Ammon's horn (tissue), 1 donor: ENCODE results near the gene SIGLEC1.

Experiments
- DNase-seq: peaks from one replicate; pipeline ENCODE4 v3.0.0-alpha.2; 2016; ENCODE audit warnings: low spot score

Gene SIGLEC1

GRCh38 chr20:3679749-3680700 lies 32.4 kb downstream of the SIGLEC1 start:
- no peak for DNase-seq

- DNase-seq = no peak
These were observed 33.3 kb downstream of the SIGLEC1 start for GRCh38 chr20:3678856-3679720.

GRCh38 chr20:3678198-3678597 lies 34.2 kb downstream of the SIGLEC1 start:
- DNase-seq = no peak

- DNase-seq = no peak
These were observed 34.7 kb downstream of the SIGLEC1 start for GRCh38 chr20:3677733-3678132.

- DNase-seq = no peak
These were observed 37.2 kb downstream of the SIGLEC1 start for GRCh38 chr20:3674995-3675900.

- DNase-seq = no peak
These were observed 38.0 kb downstream of the SIGLEC1 start for GRCh38 chr20:3674447-3674846.

GRCh38 chr20:3673221-3674070 lies 39.0 kb downstream of the SIGLEC1 start:
- DNase-seq = no peak

- no peak for DNase-seq
These were observed 39.7 kb downstream of the SIGLEC1 start for GRCh38 chr20:3672547-3673171.

GRCh38 chr20:3671986-3672546 lies 40.3 kb downstream of the SIGLEC1 start:
- no peak for DNase-seq

GRCh38 chr20:3670945-3671344 lies 41.5 kb downstream of the SIGLEC1 start:
- DNase-seq = no peak

- no peak for DNase-seq
These were observed 41.9 kb downstream of the SIGLEC1 start for GRCh38 chr20:3670511-3670910.

- no peak for DNase-seq
These were observed 42.6 kb downstream of the SIGLEC1 start for GRCh38 chr20:3669710-3670367.

GRCh38 chr20:3667434-3668037 lies 44.9 kb downstream of the SIGLEC1 start:
- no peak for DNase-seq

- no peak for DNase-seq
These were observed 48.5 kb downstream of the SIGLEC1 start for GRCh38 chr20:3663858-3664257.

- no peak for DNase-seq
These were observed 49.2 kb downstream of the SIGLEC1 start, which contains the start of gene GFRA4 for GRCh38 chr20:3663031-3663701. TSS of gene GFRA4 (minus strand) at chr20:3663399. CDS start at chr20:3663399, 0 bp downstream.
